ENCODE data around the gene CCNI2. TPM values are rescaled to one million over a fixed set of nuclear protein-coding genes. Genes with fewer than 3 reads are reported as not detected.

Gene CCNI2
- total and polyA plus RNA-seq, 10 of the 15 experiments (the other 5 are each of a cell fraction or from before 2014, with no cell fraction given) = 1.8 to 8.0 (median 3.2) TPM

DNA sequence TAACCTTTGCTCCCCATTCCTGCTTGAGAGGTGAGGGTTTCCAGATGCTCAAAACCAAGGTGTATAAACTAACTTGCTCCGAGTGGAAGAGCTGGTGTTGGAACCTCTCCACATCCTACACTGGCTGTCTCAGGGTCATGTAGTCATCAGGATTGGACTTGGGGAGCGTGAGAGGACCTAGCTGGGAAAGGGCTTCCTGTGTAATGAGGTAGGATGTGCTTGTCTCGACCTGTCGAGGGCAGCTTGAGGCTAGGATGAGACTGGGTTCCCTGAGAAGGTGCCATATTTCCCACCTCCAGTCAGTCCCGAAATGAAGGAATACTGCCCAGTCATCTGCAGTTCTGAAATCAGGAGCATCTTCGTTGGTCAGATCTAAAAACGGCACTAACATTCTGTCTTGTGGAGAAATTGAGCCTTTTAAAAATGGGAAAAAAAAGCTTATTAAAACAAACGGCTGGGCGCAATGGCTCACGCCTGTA lies 1.3 kb downstream of the CCNI2 start (continued):
- TF ChIP-seq EED (IDR thresholded peaks at IDR 0.05; ENCODE audit: low read depth) (no peak), KAT2A (conservative IDR thresholded peaks at IDR 0.05; ENCODE audit: control insufficient read depth, low read depth, low read length) (no peak)
- TF ChIP-seq, protein P1, sequence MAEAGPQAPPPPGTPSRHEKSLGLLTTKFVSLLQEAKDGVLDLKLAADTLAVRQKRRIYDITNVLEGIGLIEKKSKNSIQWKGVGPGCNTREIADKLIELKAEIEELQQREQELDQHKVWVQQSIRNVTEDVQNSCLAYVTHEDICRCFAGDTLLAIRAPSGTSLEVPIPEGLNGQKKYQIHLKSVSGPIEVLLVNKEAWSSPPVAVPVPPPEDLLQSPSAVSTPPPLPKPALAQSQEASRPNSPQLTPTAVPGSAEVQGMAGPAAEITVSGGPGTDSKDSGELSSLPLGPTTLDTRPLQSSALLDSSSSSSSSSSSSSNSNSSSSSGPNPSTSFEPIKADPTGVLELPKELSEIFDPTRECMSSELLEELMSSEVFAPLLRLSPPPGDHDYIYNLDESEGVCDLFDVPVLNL (IDR thresholded peaks at IDR 0.05; ENCODE audit: low read depth, low read length) = no peak
- TF ChIP-seq, protein P2, sequence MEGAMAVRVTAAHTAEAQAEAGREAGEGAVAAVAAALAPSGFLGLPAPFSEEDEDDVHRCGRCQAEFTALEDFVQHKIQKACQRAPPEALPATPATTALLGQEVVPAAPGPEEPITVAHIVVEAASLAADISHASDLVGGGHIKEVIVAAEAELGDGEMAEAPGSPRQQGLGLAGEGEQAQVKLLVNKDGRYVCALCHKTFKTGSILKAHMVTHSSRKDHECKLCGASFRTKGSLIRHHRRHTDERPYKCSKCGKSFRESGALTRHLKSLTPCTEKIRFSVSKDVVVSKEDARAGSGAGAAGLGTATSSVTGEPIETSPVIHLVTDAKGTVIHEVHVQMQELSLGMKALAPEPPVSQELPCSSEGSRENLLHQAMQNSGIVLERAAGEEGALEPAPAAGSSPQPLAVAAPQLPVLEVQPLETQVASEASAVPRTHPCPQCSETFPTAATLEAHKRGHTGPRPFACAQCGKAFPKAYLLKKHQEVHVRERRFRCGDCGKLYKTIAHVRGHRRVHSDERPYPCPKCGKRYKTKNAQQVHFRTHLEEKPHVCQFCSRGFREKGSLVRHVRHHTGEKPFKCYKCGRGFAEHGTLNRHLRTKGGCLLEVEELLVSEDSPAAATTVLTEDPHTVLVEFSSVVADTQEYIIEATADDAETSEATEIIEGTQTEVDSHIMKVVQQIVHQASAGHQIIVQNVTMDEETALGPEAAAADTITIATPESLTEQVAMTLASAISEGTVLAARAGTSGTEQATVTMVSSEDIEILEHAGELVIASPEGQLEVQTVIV (IDR thresholded peaks at IDR 0.05; ENCODE audit: borderline replicate concordance, partially characterized antibody) = no peak

DNA sequence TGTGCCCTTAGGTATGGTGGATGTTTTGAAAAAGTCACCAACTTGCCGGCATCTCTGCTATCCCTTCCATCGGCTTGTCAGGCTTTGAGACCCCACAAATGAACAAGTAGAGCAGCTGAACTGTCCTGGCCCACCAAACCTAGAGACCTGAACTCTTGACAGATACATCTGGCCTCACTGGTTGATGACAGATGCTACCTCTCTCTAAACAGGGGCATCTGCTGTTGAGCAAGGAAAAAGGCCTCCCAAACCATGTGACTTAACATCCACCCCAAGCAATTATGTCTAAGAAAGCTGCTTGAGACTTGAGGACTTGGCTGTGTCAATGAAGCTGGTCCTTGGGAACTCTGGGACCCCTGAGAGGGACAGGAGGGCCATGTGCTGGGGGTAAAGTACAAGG lies 2.3 kb downstream of the CCNI2 start:
- Histone ChIP-seq H3K4me1 (ENCODE audit: control insufficient read depth, insufficient read depth, low read length) (peaks cover 25% of the 10 kb centered on the region), H3K9ac (ENCODE audit: control insufficient read depth, insufficient read depth, low read length) (no peak overlapping the region), H2AFZ (ENCODE audit: control insufficient read depth, low read depth, low read length) (no peak overlapping the region), H3K27ac (ENCODE audit: control insufficient read depth, insufficient read depth) (no peak overlapping the region), H4K20me1 (ENCODE audit: control insufficient read depth, insufficient read depth) (no peaks in the 10 kb centered on the region), H3K9me3 (replicated peaks; ENCODE audit: control insufficient read depth, insufficient read depth, low read length) (no peaks in the 10 kb centered on the region; the same call in 2 of the 3 replicates), H3K36me3 (ENCODE audit: control insufficient read depth in 2 of 2, insufficient read depth in 2 of 2, low read length in 1 of 2) (no peaks in the 10 kb centered on the region), H3K4me2 (ENCODE audit: control insufficient read depth, insufficient read depth) (no peak overlapping the region; the same call in 1 of the 2 replicates), H3K79me2 (ENCODE audit: control insufficient read depth, insufficient read depth, low read length) (no peaks in the 10 kb centered on the region; the same call in 1 of the 2 replicates), H3K27me3 (replicated peaks in 1 of 2; ENCODE audit: control insufficient read depth in 2 of 2, insufficient read depth in 2 of 2, low read length in 1 of 2) (no peaks in the 10 kb centered on the region), H3K4me3 (no peak overlapping the region)
- no peak for ATAC-seq
- no TSS peak for BruUV-seq (replicated peaks)
- intact Hi-C loops (cut with micrococcal nuclease; ENCODE audit: unreplicated experiment) (no loop called here), in situ Hi-C loops (cut with MboI) (no loop called here)
- ChIA-PET CTCF (interaction anchor here (1.1 to 5.5 kb wide), 7 partner anchors 12 to 134 kb away, joined by 3 to 54 read pairs (median 4); partner anchors contain the start of gene KIF3A), POLR2A (interaction anchor here (1.9 to 9.6 kb wide), 5 partner anchors 13 to 87 kb away, joined by 7 to 56 read pairs (median 21); partner anchors contain the start of genes IL4, KIF3A and SEPTIN8), SMC1A (ENCODE audit: uncharacterized antibody, unreplicated experiment) (interaction anchor here (1.0 to 11.1 kb wide), 13 partner anchors 14 to 223 kb away, joined by 3 to 129 read pairs (median 11); partner anchors contain the start of genes IL13, IL4, KIF3A and SEPTIN8), RAD21 (ENCODE audit: unreplicated experiment) (interaction anchor here (0.8 to 10.5 kb wide), 12 partner anchors 13 to 109 kb away, joined by 3 to 127 read pairs (median 4); partner anchors contain the start of genes IL13 and KIF3A)
- FAIRE-seq = no peak
- 98% methylated on average over 2 of the region's 2 CpGs for WGBS (ENCODE audit: insufficient coverage, insufficient replicate concordance, low lambda C conversion rate, missing lambda C conversion rate)
- TF ChIP-seq RB1 (IDR thresholded peaks at IDR 0.05; ENCODE audit: borderline replicate concordance) = no peak
- TF ChIP-seq, protein P3, sequence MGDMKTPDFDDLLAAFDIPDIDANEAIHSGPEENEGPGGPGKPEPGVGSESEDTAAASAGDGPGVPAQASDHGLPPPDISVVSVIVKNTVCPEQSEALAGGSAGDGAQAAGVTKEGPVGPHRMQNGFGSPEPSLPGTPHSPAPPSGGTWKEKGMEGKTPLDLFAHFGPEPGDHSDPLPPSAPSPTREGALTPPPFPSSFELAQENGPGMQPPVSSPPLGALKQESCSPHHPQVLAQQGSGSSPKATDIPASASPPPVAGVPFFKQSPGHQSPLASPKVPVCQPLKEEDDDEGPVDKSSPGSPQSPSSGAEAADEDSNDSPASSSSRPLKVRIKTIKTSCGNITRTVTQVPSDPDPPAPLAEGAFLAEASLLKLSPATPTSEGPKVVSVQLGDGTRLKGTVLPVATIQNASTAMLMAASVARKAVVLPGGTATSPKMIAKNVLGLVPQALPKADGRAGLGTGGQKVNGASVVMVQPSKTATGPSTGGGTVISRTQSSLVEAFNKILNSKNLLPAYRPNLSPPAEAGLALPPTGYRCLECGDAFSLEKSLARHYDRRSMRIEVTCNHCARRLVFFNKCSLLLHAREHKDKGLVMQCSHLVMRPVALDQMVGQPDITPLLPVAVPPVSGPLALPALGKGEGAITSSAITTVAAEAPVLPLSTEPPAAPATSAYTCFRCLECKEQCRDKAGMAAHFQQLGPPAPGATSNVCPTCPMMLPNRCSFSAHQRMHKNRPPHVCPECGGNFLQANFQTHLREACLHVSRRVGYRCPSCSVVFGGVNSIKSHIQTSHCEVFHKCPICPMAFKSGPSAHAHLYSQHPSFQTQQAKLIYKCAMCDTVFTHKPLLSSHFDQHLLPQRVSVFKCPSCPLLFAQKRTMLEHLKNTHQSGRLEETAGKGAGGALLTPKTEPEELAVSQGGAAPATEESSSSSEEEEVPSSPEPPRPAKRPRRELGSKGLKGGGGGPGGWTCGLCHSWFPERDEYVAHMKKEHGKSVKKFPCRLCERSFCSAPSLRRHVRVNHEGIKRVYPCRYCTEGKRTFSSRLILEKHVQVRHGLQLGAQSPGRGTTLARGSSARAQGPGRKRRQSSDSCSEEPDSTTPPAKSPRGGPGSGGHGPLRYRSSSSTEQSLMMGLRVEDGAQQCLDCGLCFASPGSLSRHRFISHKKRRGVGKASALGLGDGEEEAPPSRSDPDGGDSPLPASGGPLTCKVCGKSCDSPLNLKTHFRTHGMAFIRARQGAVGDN (IDR thresholded peaks at IDR 0.05) = 0 out of 2 replicates have a peak, but pooled peaks have one; percentile 44
- no peak for DNase-seq (ENCODE audit: low read depth, low spot score)
